Loucy (cell line): ENCODE measurements around the gene RNASE3.
"Not testable (repeated sequence)": the region's sequence is repeated elsewhere in the genome, so short reads cannot be mapped to it uniquely, and the experiment has no call there.

Experiments used
- H2AFZ ChIP-seq: fragments of 200-600 bp; sonication (generic); 2 replicates; pipeline ENCODE4 v1.6.0; 2016; ENCODE audit warnings: antibody characterized with exemption, mild to moderate bottlenecking, low read length, moderate library complexity
- H3F3A ChIP-seq: fragments of 200-600 bp; 2 replicates; pipeline ENCODE4 v1.6.0; 2016; ENCODE audit warnings: antibody characterized with exemption, low read depth, mild to moderate bottlenecking
- H3K27me3 ChIP-seq: fragments of 200-600 bp; sonication (generic); 2 replicates; pipeline ENCODE4 v1.6.1; 2014; ENCODE audit warnings: low read length, mild to moderate bottlenecking; ENCODE audit not compliant: insufficient read depth, poor library complexity, severe bottlenecking
- H3K36me3 ChIP-seq: fragments of 200-600 bp; sonication (generic); 2 replicates; pipeline ENCODE4 v1.6.1; 2016; ENCODE audit warnings: low read length; ENCODE audit not compliant: insufficient read depth
- H3K4me1 ChIP-seq: fragments of 200-600 bp; sonication (generic); 2 replicates; pipeline ENCODE4 v1.5.1; 2014; ENCODE audit warnings: low read length, mild to moderate bottlenecking; ENCODE audit not compliant: insufficient read depth, poor library complexity, severe bottlenecking
- H3K4me2 ChIP-seq: fragments of 200-600 bp; sonication (generic); 2 replicates; pipeline ENCODE4 v1.6.0; 2014; ENCODE audit warnings: antibody characterized with exemption, low read length, low read depth, mild to moderate bottlenecking; ENCODE audit not compliant: poor library complexity, severe bottlenecking
- H3K4me3 ChIP-seq: fragments of 200-600 bp; sonication (generic); 2 replicates; pipeline ENCODE4 v1.5.1; 2014; ENCODE audit warnings: low read length, mild to moderate bottlenecking, mixed read lengths; ENCODE audit not compliant: poor library complexity, severe bottlenecking
- H3K79me2 ChIP-seq: fragments of 200-600 bp; sonication (generic); 2 replicates; pipeline ENCODE4 v1.6.1; 2014; ENCODE audit warnings: low read length; ENCODE audit not compliant: insufficient read depth
- H3K9ac ChIP-seq: fragments of 200-600 bp; sonication (generic); 2 replicates; pipeline ENCODE4 v1.6.0; 2014; ENCODE audit warnings: mild to moderate bottlenecking, low read depth, low read length, moderate library complexity; ENCODE audit not compliant: poor library complexity, severe bottlenecking
- H3K9me2 ChIP-seq: fragments of 200-600 bp; sonication (generic); replicated peaks from 2 replicates; pipeline ENCODE4 v1.6.1; 2016; ENCODE audit warnings: low read depth, low read length, mixed read lengths
- H3K9me3 ChIP-seq: fragments of 200-600 bp; sonication (generic); 2 replicates; pipeline ENCODE4 v1.6.1; 2014; ENCODE audit warnings: mild to moderate bottlenecking, antibody characterized with exemption, low read length, low read depth; ENCODE audit not compliant: insufficient read depth
- H4K20me1 ChIP-seq: fragments of 200-600 bp; sonication (generic); 2 replicates; pipeline ENCODE4 v1.6.0; 2014; ENCODE audit warnings: antibody characterized with exemption, low read length, mild to moderate bottlenecking; ENCODE audit not compliant: insufficient read depth, poor library complexity, severe bottlenecking
- EZH2phosphoT487 ChIP-seq: fragments of 200-600 bp; IDR thresholded peaks from 2 replicates; pipeline ENCODE4 v1.6.1; 2018; ENCODE audit warnings: antibody characterized with exemption, mild to moderate bottlenecking, moderate library complexity, borderline replicate concordance
- TF ChIP-seq, protein P1 (sequence below): fragments of 200-600 bp; sonication (generic); conservative IDR thresholded peaks from 2 replicates; pipeline ENCODE4 v1.5.1; 2014; ENCODE audit warnings: mild to moderate bottlenecking, antibody characterized with exemption, low read length

Gene RNASE3

GRCh38 chr14:20891126-20891825, at the start of gene RNASE3:
Gene RNASE3, plus strand, starts transcription at chr14:20891385. Its CDS starts 302 bp downstream, at chr14:20891687.
- H3K4me1 ChIP-seq, H3K36me3 ChIP-seq, H3K4me2 ChIP-seq, H3K27me3 ChIP-seq, H3K4me3 ChIP-seq, H3K9me2 ChIP-seq, H3K9me3 ChIP-seq, H3K79me2 ChIP-seq, H3F3A ChIP-seq, H2AFZ ChIP-seq, H3K9ac ChIP-seq, H4K20me1 ChIP-seq: not testable (repeated sequence)

GRCh38 chr14:20846560-20846959, 44.6 kb upstream of the RNASE3 start:
- Histone ChIP-seq H3K27me3 (no peaks in the 10 kb centered on the region), H3K4me2 (no peak overlapping the region), H4K20me1 (no peaks in the 10 kb centered on the region), H3K4me1 (no peaks in the 10 kb centered on the region), H3K9ac (no peak overlapping the region), H3K79me2 (no peaks in the 10 kb centered on the region), H3K9me2 (no peaks in the 10 kb centered on the region), H3K4me3 (no peak overlapping the region), H3F3A (no peaks in the 10 kb centered on the region), H3K36me3 (no peaks in the 10 kb centered on the region), H2AFZ (no peak overlapping the region), H3K9me3 (no peaks in the 10 kb centered on the region)
- TF ChIP-seq, protein P1, sequence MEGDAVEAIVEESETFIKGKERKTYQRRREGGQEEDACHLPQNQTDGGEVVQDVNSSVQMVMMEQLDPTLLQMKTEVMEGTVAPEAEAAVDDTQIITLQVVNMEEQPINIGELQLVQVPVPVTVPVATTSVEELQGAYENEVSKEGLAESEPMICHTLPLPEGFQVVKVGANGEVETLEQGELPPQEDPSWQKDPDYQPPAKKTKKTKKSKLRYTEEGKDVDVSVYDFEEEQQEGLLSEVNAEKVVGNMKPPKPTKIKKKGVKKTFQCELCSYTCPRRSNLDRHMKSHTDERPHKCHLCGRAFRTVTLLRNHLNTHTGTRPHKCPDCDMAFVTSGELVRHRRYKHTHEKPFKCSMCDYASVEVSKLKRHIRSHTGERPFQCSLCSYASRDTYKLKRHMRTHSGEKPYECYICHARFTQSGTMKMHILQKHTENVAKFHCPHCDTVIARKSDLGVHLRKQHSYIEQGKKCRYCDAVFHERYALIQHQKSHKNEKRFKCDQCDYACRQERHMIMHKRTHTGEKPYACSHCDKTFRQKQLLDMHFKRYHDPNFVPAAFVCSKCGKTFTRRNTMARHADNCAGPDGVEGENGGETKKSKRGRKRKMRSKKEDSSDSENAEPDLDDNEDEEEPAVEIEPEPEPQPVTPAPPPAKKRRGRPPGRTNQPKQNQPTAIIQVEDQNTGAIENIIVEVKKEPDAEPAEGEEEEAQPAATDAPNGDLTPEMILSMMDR: no peak
- no peak for TF ChIP-seq EZH2phosphoT487

GRCh38 chr14:20848316-20848954, 42.8 kb upstream of the RNASE3 start:
- TF ChIP-seq, protein P1: no peak
- no peak for TF ChIP-seq EZH2phosphoT487
- Histone ChIP-seq H2AFZ (no peak overlapping the region), H3K9ac (no peak overlapping the region), H3K4me2 (no peak overlapping the region), H3F3A (no peaks in the 10 kb centered on the region), H4K20me1 (no peaks in the 10 kb centered on the region), H3K4me3 (no peak overlapping the region), H3K9me2 (no peaks in the 10 kb centered on the region), H3K36me3 (no peaks in the 10 kb centered on the region), H3K79me2 (no peaks in the 10 kb centered on the region), H3K4me1 (no peaks in the 10 kb centered on the region), H3K27me3 (no peaks in the 10 kb centered on the region), H3K9me3 (no peaks in the 10 kb centered on the region)
